HG03095 (cell line): ENCODE measurements around the gene HIBCH.
"Not testable (repeated sequence)": the region's sequence is repeated elsewhere in the genome, so short reads cannot be mapped to it uniquely, and the experiment has no call there.

ENCODE experiments used
- ATAC-seq: cut with Tn5 transposase; IDR thresholded peaks from one replicate; pipeline ENCODE4 v1.9.1; 2021; ENCODE audit warnings: moderate library complexity; ENCODE audit not compliant: unreplicated experiment

HIBCH gene

GRCh38 chr2:190254063-190254850 is 65.4 kb downstream of the HIBCH start:
- no peak for ATAC-seq

DNA sequence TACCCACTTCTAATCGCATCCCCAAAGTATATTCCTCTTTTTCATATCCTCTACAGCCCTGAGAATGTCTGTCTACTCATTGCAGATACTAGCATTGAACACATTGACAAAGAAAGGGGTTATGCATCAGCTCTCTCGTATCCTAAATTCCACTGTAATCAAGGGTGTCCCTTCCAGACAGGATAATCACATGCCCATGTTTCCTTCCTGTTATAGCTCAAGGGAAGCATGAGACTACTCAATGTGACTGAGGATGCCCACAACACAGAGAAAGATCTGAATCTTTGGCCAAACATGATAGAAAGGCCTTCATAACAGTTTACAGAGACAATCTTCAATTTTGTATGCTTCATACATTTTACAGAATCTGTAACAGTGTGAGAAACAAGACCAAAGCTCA is 69.2 kb downstream of the HIBCH start:
- no peak for ATAC-seq

GRCh38 chr2:190235551-190236075 is 84.0 kb downstream of the HIBCH start:
- no peak for ATAC-seq

GRCh38 chr2:190235101-190235500 is 84.5 kb downstream of the HIBCH start:
- no peak for ATAC-seq

GRCh38 chr2:190223989-190224388 is 95.6 kb downstream of the HIBCH start:
- ATAC-seq = not testable (repeated sequence)

DNA sequence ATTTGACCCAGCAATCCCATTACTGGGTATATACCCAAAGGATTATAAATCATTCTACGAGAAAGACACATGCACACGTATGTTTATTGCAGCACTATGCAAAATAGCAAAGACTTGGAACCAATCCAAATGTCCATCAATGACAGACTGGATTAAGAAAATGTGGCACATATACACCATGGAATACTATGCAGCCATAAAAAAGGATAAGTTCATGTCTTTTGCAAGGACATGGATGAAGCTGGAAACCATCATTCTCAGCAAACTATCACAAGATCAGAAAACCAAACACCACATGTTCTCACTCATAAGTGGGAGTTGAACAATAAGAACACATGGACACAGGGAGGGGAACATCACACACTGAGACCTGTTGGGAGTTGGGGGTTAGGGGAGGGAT is 96.9 kb downstream of the HIBCH start:
- not testable (repeated sequence) for ATAC-seq

GRCh38 chr2:190221429-190221828 is 98.2 kb downstream of the HIBCH start:
- ATAC-seq = no peak

GRCh38 chr2:190219186-190219585 is 100.4 kb downstream of the HIBCH start:
- ATAC-seq = no peak

- ATAC-seq = no peak
Measured at GRCh38 chr2:190217616-190218015, 102.0 kb downstream of the HIBCH start.

DNA sequence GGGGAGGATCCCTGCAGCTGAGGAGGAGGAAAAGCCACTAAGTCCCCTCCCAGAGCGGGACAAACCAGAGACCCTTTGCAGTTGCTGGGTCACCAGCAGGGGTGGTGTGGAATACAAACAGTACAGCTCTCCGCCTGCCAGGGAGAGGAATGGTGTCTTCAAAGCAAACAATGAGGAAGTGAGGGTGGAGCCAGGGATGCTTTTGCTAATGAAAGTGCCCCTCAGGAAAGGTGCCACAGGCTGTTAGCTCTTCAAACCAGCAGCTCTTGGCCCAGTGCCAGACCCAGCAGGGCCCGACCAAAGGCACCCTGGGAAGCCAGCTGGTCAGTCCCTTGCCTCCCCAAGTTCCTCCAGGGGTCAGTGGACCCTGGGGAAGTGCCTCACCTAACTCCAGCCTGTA is 102.8 kb downstream of the HIBCH start:
- ATAC-seq = no peak

DNA sequence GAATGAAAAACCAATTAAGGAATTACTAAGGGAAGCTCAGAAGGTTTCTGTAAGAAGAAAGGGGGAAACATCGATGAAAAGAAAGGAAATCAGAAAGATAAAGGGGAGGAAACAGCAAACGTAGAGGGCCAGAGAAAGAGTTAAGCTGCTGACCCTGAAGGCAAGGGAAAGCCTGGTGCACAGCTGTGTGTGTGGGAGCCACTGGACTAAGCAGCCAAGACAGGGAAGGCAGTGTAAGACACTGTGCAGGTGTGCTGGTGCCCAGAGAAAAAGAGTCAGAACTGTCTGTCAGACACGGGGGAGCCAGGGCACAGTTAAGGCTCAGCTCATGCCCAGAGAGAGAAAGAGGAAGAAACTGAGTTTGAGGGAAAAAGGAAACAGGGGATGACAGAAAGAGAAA is 104.0 kb downstream of the HIBCH start:
- ATAC-seq = no peak

DNA sequence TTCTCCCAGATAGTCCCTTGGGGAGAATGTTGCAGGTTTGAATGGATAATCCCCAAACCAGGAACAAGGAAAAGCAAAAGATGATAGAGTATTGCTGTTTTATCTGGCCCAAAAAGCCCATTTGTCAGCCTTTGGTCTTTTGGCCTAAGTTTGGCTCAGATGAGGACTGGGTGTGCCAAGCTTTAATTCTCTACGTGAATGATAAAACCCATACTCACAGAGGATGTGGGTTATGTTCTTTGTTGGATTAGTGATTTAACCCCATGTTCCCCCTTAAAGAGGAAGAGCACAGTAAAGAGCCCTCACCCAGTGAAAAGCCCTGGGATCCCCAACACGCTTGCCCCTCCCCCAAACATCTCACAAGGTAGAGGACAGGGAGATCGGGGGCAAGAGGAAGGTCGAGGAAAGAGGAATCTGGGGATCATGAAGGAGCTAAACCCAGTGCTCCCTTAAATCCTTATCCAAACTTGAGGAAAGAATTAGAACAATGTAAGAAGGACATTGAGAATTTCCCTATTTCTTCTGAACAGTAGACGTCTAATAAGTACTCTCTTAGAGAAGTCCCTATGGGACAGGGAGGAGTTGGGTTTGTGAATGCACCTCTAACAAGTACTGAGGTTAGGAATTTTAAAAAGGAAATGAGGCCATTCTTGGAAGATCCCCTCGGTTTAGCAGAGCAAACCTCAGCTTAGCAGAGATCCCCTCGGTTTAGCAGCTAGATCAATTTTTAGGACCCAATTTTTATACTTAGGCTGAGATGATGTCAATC is 105.0 kb downstream of the HIBCH start:
- no peak for ATAC-seq

- ATAC-seq = no peak
Measured at GRCh38 chr2:190213441-190214335, 105.9 kb downstream of the HIBCH start.

DNA sequence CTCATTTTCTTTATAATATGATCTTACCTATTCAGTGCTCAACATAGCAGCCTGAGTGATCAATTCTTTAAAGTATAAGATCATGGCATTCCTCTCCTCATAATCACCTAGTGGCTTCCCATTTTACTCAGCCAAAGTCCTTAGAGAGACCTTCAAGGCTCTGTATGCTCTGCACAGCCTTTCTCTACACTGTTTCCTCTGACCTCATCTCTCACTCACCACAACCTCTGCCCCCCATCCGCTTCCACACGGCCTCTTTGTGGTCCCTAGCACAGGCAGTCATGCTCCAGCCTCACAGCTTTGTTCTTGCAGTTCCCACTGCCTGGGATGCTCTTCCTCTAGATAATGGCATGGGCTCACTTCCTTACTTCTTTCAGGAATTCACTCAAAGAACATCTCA is 109.2 kb downstream of the HIBCH start:
- no peak for ATAC-seq

- no peak for ATAC-seq
Measured at GRCh38 chr2:190209559-190209958, 110.1 kb downstream of the HIBCH start.

DNA sequence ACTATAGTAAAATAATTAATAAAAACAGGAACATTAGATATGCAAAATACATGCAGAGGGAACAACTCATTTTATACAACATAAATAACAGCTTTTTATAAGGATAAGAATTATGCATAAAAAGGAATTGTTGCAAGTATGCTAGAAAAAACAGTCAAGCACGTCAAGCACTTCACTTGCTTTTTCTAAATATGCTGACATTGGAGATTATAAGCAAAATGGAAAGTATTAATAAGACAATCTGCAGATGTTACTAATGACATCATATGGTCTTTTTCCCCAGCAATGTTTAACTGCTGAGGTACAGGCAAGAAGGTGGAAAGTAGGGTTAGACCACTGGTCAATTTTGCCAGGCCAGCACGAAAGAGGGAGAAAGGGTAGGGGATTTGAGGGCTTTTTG is 111.7 kb downstream of the HIBCH start:
- ATAC-seq = no peak

GRCh38 chr2:190205657-190206056 is 114.0 kb downstream of the HIBCH start:
- no peak for ATAC-seq

GRCh38 chr2:190202604-190203003 is 117.0 kb downstream of the HIBCH start:
- ATAC-seq = no peak

- no peak for ATAC-seq
Measured at GRCh38 chr2:190202018-190202417, 117.6 kb downstream of the HIBCH start.

DNA sequence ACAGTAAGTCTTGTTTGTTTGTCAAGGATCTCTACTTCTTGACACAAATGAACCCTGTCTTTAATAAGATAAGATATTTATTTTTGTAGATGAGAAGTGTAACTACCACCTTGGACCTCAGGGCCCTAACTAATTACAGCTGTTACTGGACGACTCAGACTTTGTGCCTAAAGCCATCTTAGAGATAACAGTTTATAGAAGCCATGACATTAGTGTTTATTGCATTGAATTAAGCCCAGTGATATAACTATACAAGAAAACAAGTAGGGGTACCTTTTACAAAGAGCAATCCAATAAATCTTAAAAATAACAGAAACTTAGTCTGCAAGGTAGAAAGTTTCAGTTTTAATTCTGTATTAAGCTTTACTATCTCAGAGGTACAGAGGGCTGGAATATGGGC is 119.0 kb downstream of the HIBCH start:
- ATAC-seq = no peak

GRCh38 chr2:190199530-190199929 is 120.1 kb downstream of the HIBCH start:
- ATAC-seq = no peak
